HG02981 (cell line): ENCODE measurements around the gene TEX19.

Experiments
- ATAC-seq: cut with Tn5 transposase; IDR thresholded peaks from one replicate; pipeline ENCODE4 v1.9.1; 2021; ENCODE audit warnings: mild to moderate bottlenecking, moderate library complexity; ENCODE audit not compliant: unreplicated experiment

TEX19 gene

DNA sequence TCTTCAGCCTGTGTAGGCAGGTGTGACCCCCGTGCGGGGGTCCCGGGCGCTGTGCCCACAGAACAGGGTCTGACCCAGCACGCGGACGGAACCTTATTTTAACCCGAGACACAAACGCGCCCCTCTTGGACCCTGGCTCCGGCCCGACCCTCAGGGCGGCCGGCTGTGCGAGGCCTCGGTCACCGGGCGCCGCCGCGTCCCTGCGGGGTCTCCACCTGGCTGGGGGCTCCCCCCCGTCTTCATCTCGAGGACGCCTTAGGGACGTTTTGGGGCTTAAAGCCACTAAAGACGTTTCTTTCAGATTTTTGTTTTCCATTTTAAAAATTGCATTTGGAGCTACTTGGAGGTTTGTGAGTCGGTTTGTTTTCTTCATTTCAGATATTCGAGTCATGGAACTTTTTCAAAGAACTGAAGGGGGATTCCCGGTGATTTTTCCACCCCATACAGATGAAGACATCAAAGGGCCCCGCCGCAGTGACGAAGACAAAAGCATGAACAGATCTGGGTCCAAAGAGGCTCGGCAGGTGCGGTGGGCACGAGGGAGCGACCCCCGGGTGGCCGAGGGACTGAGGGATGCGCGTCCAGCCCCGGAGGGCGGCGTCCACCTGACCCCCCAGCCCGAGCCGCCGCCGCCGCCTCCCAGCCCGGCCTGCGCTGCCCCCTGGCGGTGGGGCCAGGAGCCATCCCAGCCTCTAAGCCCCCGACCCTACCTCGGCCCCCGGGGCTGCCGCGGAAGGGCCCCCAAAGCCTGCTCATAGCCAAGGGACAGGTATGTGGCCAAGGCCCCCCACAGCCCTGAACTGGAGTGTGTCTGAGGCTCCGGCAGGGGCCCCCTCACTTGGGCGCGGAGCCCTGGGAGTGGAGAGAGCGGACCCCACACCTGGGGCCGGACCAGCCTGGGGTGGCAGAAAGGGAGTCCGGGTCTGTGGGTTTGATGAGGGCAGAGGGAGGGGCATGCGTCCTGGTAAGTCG is 37.8 kb upstream of the TEX19 start:
- ATAC-seq, result no peak

DNA sequence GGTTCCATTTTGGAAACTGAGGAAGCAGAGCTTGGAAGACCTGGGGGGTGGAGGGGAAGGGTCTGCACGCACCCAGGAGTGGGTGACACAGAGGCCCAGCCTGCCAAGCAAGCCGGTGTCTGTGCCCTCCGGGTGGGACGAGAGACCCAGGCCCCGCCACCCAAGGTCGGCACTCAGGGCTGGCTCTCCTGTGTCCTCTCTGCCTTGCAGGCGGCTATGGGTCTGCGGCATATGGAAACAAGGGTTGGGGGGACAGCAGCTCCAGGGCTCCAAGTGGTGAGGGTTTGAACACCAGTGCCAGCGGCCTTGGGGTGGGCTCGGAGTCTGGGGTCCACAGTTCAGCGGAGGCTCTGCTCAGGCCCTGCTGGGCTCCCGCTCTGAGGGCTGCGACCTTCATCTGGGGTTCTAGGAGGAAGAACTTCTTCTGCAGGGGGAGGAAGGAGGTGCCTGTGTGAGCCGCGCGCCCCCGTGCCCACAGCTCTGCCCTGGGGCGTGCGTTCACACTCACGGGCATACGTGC is 37.0 kb upstream of the TEX19 start:
- ATAC-seq, result no peak

DNA sequence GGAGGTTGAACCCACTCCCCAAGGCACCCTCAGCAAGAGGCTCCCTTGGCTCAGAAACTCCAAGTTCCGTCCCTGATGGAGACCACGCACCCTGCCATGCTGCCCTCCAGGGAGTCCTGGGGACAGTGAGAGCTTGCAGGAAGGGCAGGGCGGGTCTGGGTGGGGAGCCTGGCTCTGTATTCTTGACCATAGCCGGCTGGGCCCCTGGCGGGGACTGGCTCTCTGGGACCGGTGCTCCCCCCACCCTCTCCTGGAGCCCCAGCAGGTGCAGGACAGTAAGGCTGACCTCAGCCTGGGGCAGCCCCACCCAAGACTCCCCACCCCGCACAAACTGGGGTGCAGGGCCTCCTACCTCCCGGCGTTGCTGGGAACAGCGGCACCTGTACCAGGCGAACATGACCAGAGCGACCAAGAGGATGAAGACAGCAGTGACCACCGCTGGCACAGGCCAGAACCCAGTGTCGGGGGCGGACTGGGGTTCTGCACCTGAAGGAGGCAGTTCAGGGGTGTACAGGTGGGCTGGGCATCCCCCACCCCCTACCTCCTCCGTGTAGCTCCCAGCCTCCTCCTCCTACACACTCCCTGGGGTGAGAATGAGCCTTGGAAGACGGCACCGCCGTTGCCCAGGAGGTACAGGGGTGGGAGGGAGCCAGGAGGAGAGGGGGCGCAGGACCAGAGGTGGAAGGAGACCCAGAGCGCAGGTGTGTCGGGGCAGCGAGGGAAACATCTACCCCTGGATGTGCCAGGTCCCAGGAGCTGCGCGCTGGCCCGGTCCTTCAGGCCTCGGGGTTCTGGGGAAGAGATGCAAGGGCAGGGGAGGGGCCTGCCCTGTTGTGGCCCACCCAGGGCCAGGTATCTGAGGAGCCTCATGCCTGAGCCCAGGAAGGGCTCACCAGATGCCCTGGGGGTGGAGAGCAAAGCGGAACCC is 36.3 kb upstream of the TEX19 start:
- ATAC-seq, result no peak

GRCh38 chr17:82323514-82324234 is 35.4 kb upstream of the TEX19 start:
- ATAC-seq, result no peak

DNA sequence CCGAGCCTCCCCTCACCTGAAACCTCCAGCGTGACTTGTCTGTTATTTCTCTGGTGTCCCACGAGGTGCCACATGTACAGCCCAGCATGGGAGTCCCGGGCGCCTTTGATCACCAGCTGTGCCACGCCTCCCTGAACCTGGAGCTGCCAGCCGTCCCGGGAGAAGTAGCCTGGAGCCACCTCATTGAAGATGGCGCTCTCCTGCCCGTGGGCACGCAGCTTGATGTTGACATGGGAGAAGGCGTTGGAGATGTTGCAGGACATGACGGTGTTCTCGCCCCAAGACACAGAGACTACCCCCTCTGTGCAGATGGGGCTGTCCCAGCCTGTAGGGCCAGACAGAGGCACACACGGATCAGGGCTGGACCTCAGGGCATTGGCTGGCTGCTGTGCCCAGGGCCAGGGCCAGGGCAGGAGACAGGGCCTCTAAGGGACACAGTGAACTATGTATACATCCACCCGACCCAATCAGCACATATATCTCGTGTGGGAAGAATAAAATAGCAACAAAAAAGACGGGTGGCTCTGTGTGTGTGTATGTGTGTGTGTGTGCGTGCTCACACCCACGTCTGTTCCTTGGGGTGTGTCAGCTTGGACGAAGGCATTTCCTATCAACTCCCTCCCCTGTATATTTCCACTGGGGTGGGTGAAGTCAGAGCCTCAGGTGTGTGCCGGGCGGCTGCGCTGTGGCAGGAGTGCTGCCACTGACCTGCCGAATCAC is 34.3 kb upstream of the TEX19 start:
- ATAC-seq, result no peak

DNA sequence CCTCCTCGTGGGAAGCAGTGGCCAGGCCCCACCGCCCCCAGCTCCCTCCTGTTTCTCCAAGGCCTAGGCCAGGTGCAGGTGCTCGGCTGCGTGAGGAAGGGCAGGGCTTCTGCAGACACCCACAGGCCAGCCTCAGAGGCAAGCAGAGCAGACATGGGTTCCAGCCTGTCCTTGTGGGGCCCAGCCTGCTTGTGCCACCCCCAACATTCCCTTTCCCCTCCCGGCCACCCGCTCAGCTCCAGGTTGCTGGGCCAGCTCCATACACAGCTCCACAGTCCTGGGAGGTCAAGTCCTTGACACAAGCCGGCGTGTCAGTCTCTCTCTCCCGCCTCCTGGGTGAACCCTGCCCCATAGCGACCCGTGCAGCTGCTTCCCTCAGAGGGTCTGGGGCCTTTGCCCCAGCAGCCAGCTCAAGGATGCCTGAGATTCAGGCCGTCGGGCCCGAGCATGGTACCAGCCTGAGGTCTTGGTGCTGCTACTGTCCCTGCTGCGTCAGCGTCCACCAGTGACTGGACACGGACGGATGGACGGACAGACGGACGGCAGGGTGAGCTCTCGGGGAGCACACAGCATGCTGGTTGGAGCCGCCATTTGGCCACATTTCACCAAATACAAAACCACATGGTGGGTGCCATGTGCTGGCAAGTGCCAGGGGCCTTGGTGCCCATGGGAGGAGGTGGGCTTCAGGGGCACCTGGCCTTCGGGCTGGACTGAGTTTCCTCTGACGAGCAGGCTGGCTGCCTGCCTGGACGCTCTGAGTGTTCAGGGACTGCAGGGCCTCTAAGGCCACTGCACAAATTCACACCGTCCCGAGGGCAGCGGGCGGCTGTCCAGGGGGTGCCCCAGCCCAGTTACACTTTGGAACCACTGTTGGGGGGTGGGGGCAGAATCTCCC is 33.5 kb upstream of the TEX19 start:
- ATAC-seq, result no peak

DNA sequence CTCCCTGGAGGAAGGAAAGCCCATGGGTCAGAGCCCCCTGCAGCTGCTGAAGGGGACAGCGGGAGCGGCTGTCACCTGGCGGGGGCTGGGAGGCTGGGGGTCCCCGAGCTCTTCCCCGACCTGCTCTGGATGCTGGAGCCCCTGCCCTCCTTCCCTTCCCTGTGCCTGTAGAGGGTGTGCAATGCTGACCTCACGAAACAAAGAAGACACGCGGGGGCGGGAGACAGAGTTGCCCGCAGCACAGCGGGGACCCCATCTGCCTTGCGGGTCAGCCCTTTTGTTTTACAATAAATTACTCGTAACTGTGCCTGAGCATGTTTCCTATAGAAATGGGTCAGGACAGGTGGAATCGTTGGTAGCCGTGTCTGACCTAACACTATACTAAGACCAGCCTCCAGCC is 31.8 kb upstream of the TEX19 start:
- ATAC-seq, result no peak

DNA sequence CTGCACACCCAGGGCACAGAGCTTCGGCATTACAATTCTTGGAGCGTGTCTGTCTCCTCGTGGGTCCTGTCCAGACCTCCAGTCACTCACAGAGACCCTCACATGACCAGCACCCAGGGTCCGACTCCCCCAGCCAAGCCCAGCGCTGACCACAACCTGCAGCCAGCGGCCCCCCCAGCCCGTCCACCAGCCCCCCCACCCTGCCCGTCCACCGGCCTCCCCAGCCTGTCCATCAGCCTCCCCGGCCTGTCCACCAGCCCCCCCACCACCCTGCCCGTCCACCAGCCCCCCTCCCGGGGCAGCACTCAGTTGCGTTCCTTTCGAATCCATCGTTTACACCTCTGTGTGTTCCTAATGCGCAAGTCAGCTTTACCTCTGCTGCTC is 31.3 kb upstream of the TEX19 start:
- ATAC-seq, result no peak

GRCh38 chr17:82328141-82328993 is 30.7 kb upstream of the TEX19 start:
- no peak for ATAC-seq

DNA sequence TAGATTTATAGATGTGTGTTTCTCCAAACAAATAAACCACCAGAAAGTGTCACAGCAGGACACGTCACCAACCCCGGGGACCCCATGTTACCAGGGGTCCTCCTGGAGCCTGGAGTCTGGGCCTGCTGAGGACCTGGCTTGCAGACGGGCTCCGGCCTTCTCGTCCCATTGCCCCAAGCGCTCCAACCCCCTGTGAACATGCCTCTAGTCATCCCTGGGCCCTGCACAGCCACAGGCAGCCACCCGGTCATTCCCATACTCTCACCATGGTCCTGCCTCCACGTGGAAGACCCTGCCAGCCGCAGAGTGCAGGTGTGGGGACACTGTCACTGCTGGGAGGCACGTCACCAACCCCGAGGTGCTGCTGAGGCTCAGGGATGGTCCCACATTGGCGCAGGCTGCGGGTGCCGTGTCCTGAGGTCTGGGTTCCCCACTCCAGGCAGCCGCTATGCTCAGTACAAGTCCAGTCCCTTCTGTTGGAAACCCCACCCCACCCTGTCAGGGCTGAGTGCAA is 30.0 kb upstream of the TEX19 start:
- no peak for ATAC-seq

GRCh38 chr17:82329683-82330321 is 29.2 kb upstream of the TEX19 start:
- ATAC-seq, result no peak

GRCh38 chr17:82330322-82331239 is 28.5 kb upstream of the TEX19 start:
- ATAC-seq, result no peak

- ATAC-seq, result no peak
These were observed 27.6 kb upstream of the TEX19 start for GRCh38 chr17:82331345-82331939.

GRCh38 chr17:82332669-82333278 is 26.3 kb upstream of the TEX19 start:
- no peak for ATAC-seq

GRCh38 chr17:82333279-82334171 is 25.5 kb upstream of the TEX19 start, which contains the start of gene SECTM1:
Gene SECTM1, minus strand, starts transcription at chr17:82333766. Its CDS starts 6,526 bp downstream, at chr17:82327240.
- ATAC-seq, result no peak
